Heart left ventricle (tissue), 16 donors: Measurements from ENCODE around the gene TMSB10. TPM values are rescaled to one million over a fixed set of nuclear protein-coding genes. Genes with fewer than 3 reads are reported as not detected.

Source experiments
- ATAC-seq, 4 donors: fragments of 200-7000 bp; cut with Tn5 transposase; one replicate each; pipeline ENCODE4 v1.9.1; 2020 to 2022; ENCODE audit warnings: moderate library complexity in 4 of 4, mild to moderate bottlenecking in 3 of 4, moderate number of reproducible peaks in 1 of 4
- DNase-seq, 5 donors: peaks; one replicate each; pipeline ENCODE4 v3.0.0-alpha.2; 2020
- H3K27ac ChIP-seq, 12 donors: fragments of 200-600 bp; sonication (generic) in 4 of 12; one replicate each; pipeline versions ENCODE4 v1.5.0 to v1.8.0; 2016 to 2022; ENCODE audit warnings: mild to moderate bottlenecking in 2 of 12
- H3K27me3 ChIP-seq, 9 donors: fragments of 200-600 bp; sonication (generic) in 2 of 9; one replicate each; pipeline versions ENCODE4 v1.5.1 to v1.8.0; 2016 to 2022; ENCODE audit warnings: mild to moderate bottlenecking in 3 of 9
- H3K36me3 ChIP-seq, 9 donors: fragments of 200-600 bp; sonication (generic) in 2 of 9; one replicate each; pipeline versions ENCODE4 v1.5.0 to v1.8.0; 2018 to 2022; ENCODE audit warnings: mild to moderate bottlenecking in 2 of 9
- H3K4me1 ChIP-seq, 12 donors: fragments of 200-600 bp; sonication (generic) in 4 of 12; one replicate each; pipeline versions ENCODE4 v1.5.0 to v1.8.0; 2016 to 2022; ENCODE audit warnings: mild to moderate bottlenecking in 3 of 12
- H3K4me3 ChIP-seq, 12 donors: fragments of 200-600 bp; sonication (generic) in 4 of 12; one replicate each; pipeline versions ENCODE4 v1.5.0 to v1.8.0; 2017 to 2022; ENCODE audit warnings: mild to moderate bottlenecking in 9 of 12, moderate library complexity in 4 of 12
- H3K9me3 ChIP-seq, 12 donors: fragments of 200-600 bp; sonication (generic) in 4 of 12; one replicate each; pipeline versions ENCODE4 v1.5.0 to v1.8.0; 2016 to 2022; ENCODE audit warnings: mild to moderate bottlenecking in 1 of 12
- CTCF ChIP-seq, 12 donors: fragments of 200-600 bp; sonication (generic) in 4 of 12; IDR thresholded peaks; one replicate each; pipeline versions ENCODE4 v1.5.0 to v1.8.0; 2018 to 2022; ENCODE audit warnings: antibody characterized with exemption in 12 of 12, mild to moderate bottlenecking in 5 of 12
- POLR2A ChIP-seq, 2 donors: fragments of 450-650 bp; IDR thresholded peaks; one replicate each; pipeline ENCODE4 v1.6.1; 2017; ENCODE audit warnings: antibody characterized with exemption in 2 of 2, mild to moderate bottlenecking in 2 of 2, moderate library complexity in 2 of 2
- WGBS, 4 donors: extraction: QIAGEN DNeasy Blood & Tissue Kit in 2 of 4; methylation state at CpG; one replicate each; pipeline versions ENCODE4 v1.1.5 to v1.1.7; 2013 to 2018; 5-methylcytosine and 5-hydroxymethylcytosine counted together
- intact Hi-C, 10 donors: fragments of 100-400 bp; cut with DNase I; formaldehyde crosslinking; loops; one replicate each; pipeline versions ENCODE4 v1.11.1 to v1.14.2; 2022
- polyA plus RNA-seq, 2 donors: library from polyadenylated mRNA; stranded (reverse); fragments of 200-250 nt; gene quantifications; one replicate each; pipeline ENCODE4 v1.2.3, GENCODE V29; 2013
- total RNA-seq, 9 donors: library from RNA; depleted of rRNA in 2 of 9; stranded (reverse); fragments of >200 nt in 2 of 9; fragmentation: NEBNext Ultra II Directional in 3 of 9; extraction: Animal tissue kit (Norgen Biotek cat#: 25700) in 3 of 9; gene quantifications; one replicate each; pipeline versions ENCODE4 v1.1.0 to v1.2.4, GENCODE V29; 2016 to 2023
- donor health status: ischemic (EF 13 %, LVEDD 7.1; RV severe dilation, severe dysfunction).
- donor health status: healthy with polysubstance abuse.
- donor health status: DM: no; HTN: yes; CAD: no.
- donor health status: DM: no; HTN: no; CAD: no.
- donor health status: ischemic (EF 25% LVEDD 6.9; RV normal size, moderate dysfunction).
- donor health status: ischemic (EF 25% LVEDD 5.7; RV mildly dilated, moderate dysfunction).
- donor health status: healthy.
- donor health status: DM: yes; HTN: yes; CAD: no.
- donor health status: ischemic (EF 35%, LVEDD 5.7; RV mildly dilated, moderate dysfunction).
- donor health status: nonischemic (EF 11% LVEDD 7.7; RV severe dilation, severe dysfunction).
- donor health status: DM: yes; HTN: yes; CAD: no.
- donor health status: PGD.
- donor health status: ischemic (EF 29% LVEDD 5.4; RV normal size, mild dysfunction).
- donor health status: nonischemic (EF 23%, LVEDD 6.1; RV moderate dilation, normal function).

Gene TMSB10
- total and polyA plus RNA-seq, 11 donors = 288 to 3,094 (median 623) TPM

GRCh38 chr2:84880645-84881521, 24.6 kb upstream of the TMSB10 start, which contains the start of gene TRABD2A:
TSS of gene TRABD2A (minus strand) at chr2:84881084. CDS start at chr2:84881039, 45 bp downstream.
- H3K27me3 ChIP-seq = peaks cover 0 to 25% (median 15%) of the 10 kb centered on the region in 9 donors
- peak within 1 kb of the TSS; percentile 27 to 70 (median 53) for H3K4me3 ChIP-seq
- no peaks in the 10 kb centered on the region for H3K9me3 ChIP-seq
- TF ChIP-seq POLR2A (IDR thresholded peaks at IDR 0.05) (no peak), CTCF (IDR thresholded peaks at IDR 0.05) (no peak)
- DNase-seq (peak in 3 of 5 donors; percentile 29 to 73 (median 35)), ATAC-seq (peak in 3 of 4 donors; percentile 30 to 44 (median 31))
- peak within 1 kb of the TSS in 1 of 12 donors; percentile 28 for H3K27ac ChIP-seq
- peaks cover 9 to 28% (median 19%) of the 10 kb centered on the region in 12 donors for H3K4me1 ChIP-seq
- 1 to 2% (median 1%) methylated on average over 47 to 77 of the region's 77 CpGs for WGBS, 4 donors
- no peaks in the 10 kb centered on the region for H3K36me3 ChIP-seq
- intact Hi-C loops = loop anchor here in 8 of 10 donors (2.0 to 5.0 kb wide), 4 partner anchors 44 to 389 kb away; no protein-coding TSS in a partner anchor

GRCh38 chr2:84881581-84882413, 23.7 kb upstream of the TMSB10 start:
- ATAC-seq (peak; percentile 81 to 89 (median 84)), DNase-seq (peak; percentile 74 to 83 (median 79))
- no peak overlapping the region for H3K27ac ChIP-seq
- H3K4me3 ChIP-seq = peak overlapping the region; percentile 27 to 70 (median 53)
- peaks cover 0 to 25% (median 15%) of the 10 kb centered on the region in 9 donors for H3K27me3 ChIP-seq
- TF ChIP-seq POLR2A (IDR thresholded peaks at IDR 0.05) = no peak
- TF ChIP-seq CTCF (IDR thresholded peaks at IDR 0.05) = peak; percentile 55 to 83 (median 71)
- H3K4me1 ChIP-seq = peaks cover 9 to 28% (median 19%) of the 10 kb centered on the region in 12 donors
- intact Hi-C loops = loop anchor here (1.0 to 5.0 kb wide), 7 partner anchors 23 to 389 kb away; partner anchors contain the start of gene TMSB10 (in 1 of the 10)
- H3K36me3 ChIP-seq = no peaks in the 10 kb centered on the region
- WGBS, 4 donors = 1 to 2% (median 2%) methylated on average over 29 of the region's 29 CpGs
- no peaks in the 10 kb centered on the region for H3K9me3 ChIP-seq

- no peaks in the 10 kb centered on the region for H3K9me3 ChIP-seq
- ATAC-seq (no peak), DNase-seq (no peak)
- intact Hi-C loops = loop anchor here (1.0 to 5.0 kb wide), 6 partner anchors 22 to 390 kb away; partner anchors contain the start of gene TMSB10 (in 1 of the 10)
- peak overlapping the region in 7 of 12 donors; percentile 49 to 70 (median 54) for H3K4me3 ChIP-seq
- TF ChIP-seq POLR2A (IDR thresholded peaks at IDR 0.05) = no peak
- TF ChIP-seq CTCF (IDR thresholded peaks at IDR 0.05) = peak in 5 of 12 donors; percentile 1 to 25 (median 6)
- peaks cover 0 to 25% (median 15%) of the 10 kb centered on the region in 9 donors for H3K27me3 ChIP-seq
- no peak overlapping the region for H3K27ac ChIP-seq
- H3K36me3 ChIP-seq = no peaks in the 10 kb centered on the region
- 52 to 60% (median 55%) methylated on average over 3 of the region's 3 CpGs for WGBS, 4 donors
- peaks cover 9 to 28% (median 19%) of the 10 kb centered on the region in 12 donors for H3K4me1 ChIP-seq
These were observed 23.1 kb upstream of the TMSB10 start for GRCh38 chr2:84882414-84882738.
